Upper lobe of left lung (tissue), 4 donors: ENCODE measurements around the gene XIRP1.

Experiments
- POLR2A ChIP-seq, 4 donors: fragments of 450-650 bp; IDR thresholded peaks; one replicate each; pipeline ENCODE4 v1.5.1; 2016 to 2017; ENCODE audit warnings: antibody characterized with exemption in 4 of 4, mild to moderate bottlenecking in 2 of 4
- TF ChIP-seq, protein P1 (sequence below), 6 experiments: fragments of 450-650 bp in 4 of 6; fragments of 200-600 bp in 2 of 6; sonication (generic) in 2 of 6; IDR thresholded peaks; one replicate each; pipeline ENCODE4 v1.5.1; 2016 to 2019; ENCODE audit warnings: antibody characterized with exemption in 6 of 6

DNA sequence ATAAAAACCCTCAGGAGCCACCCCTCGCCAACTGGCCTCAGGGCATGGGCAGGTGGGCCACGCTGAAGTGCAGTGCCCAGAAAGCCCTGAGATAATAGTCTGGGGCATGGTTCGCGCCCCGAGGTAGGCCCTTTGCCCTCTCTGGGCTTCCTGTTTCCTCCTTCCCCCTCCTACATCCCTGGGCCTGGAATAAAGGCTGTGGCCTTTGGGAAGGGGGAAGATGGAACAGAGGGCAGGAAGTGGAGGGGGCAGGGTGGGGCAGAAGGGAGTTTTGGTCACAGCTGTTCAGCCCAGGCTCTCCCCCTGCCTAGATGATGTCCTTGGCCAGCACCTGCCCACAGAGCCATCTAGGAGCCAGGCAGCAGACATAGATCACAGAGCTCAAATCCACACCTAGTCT, 50.3 kb downstream of the XIRP1 start:
- TF ChIP-seq, protein P1, sequence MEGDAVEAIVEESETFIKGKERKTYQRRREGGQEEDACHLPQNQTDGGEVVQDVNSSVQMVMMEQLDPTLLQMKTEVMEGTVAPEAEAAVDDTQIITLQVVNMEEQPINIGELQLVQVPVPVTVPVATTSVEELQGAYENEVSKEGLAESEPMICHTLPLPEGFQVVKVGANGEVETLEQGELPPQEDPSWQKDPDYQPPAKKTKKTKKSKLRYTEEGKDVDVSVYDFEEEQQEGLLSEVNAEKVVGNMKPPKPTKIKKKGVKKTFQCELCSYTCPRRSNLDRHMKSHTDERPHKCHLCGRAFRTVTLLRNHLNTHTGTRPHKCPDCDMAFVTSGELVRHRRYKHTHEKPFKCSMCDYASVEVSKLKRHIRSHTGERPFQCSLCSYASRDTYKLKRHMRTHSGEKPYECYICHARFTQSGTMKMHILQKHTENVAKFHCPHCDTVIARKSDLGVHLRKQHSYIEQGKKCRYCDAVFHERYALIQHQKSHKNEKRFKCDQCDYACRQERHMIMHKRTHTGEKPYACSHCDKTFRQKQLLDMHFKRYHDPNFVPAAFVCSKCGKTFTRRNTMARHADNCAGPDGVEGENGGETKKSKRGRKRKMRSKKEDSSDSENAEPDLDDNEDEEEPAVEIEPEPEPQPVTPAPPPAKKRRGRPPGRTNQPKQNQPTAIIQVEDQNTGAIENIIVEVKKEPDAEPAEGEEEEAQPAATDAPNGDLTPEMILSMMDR (IDR thresholded peaks at IDR 0.05) = no peak
- TF ChIP-seq POLR2A (IDR thresholded peaks at IDR 0.05) = peak in 1 of 4 donors; percentile 11
